CD4-positive, alpha-beta memory T cell (primary cell): ENCODE results near the gene CFAP74. TPM values are rescaled to one million over a fixed set of nuclear protein-coding genes. Genes with fewer than 3 reads are reported as not detected.

Source experiments
- CTCF ChIA-PET: fragments of 350-600 bp; sonication (Branson Sonifier 250); formaldehyde crosslinking; loops from one replicate; lab custom pipeline; 2021; ENCODE audit warnings: inconsistent platforms; ENCODE audit not compliant: partially characterized antibody; lab: Charles Lee
- POLR2A ChIA-PET: fragments of 350-600 bp; sonication (Branson Sonifier 250); formaldehyde crosslinking; loops from one replicate; lab custom pipeline; 2021; ENCODE audit not compliant: partially characterized antibody; lab: Charles Lee
- DNase-seq, 5 donors: peaks; one replicate each; pipeline versions ENCODE4 v3.0.0 to v3.0.0-alpha.2; 2020 to 2022; ENCODE audit warnings: mixed read lengths in 1 of 5
- H3K27ac ChIP-seq: one replicate; pipeline ENCODE4 v1.7.0; 2013; ENCODE audit warnings: low read depth, low read length
- H3K27me3 ChIP-seq: 2 replicates; pipeline ENCODE4 v1.7.0; 2013; ENCODE audit warnings: mild to moderate bottlenecking, low read length, moderate library complexity; ENCODE audit not compliant: insufficient read depth
- H3K36me3 ChIP-seq: 2 replicates; pipeline ENCODE4 v1.7.0; 2013; ENCODE audit warnings: mild to moderate bottlenecking, low read length, moderate library complexity; ENCODE audit not compliant: insufficient read depth
- H3K4me1 ChIP-seq: 2 replicates; pipeline ENCODE4 v1.7.0; 2013; ENCODE audit warnings: mild to moderate bottlenecking, low read length, moderate library complexity; ENCODE audit not compliant: insufficient read depth
- H3K4me3 ChIP-seq, 2 donors: one replicate each; pipeline ENCODE4 v1.7.0; 2013; ENCODE audit warnings: low read length in 2 of 2, mild to moderate bottlenecking in 1 of 2
- H3K9me3 ChIP-seq, 2 donors: one replicate each; pipeline ENCODE4 v1.7.0; 2013; ENCODE audit warnings: low read length in 2 of 2, control low read depth in 1 of 2; ENCODE audit not compliant: control insufficient read depth in 1 of 2
- H3K27ac Mint-ChIP-seq, 7 donors: one replicate each; pipeline ENCODE4 v1.8.0; 2020 to 2021; ENCODE audit warnings: mixed read lengths in 7 of 7, mild to moderate bottlenecking in 6 of 7, inconsistent platforms in 3 of 7, moderate library complexity in 3 of 7
- H3K27me3 Mint-ChIP-seq, 2 donors: one replicate each; pipeline ENCODE4 v1.8.0; 2020 to 2021; ENCODE audit warnings: mixed read lengths in 2 of 2
- H3K36me3 Mint-ChIP-seq, 2 donors: one replicate each; pipeline ENCODE4 v1.8.0; 2020 to 2021; ENCODE audit warnings: mixed read lengths in 2 of 2, inconsistent platforms in 1 of 2, mild to moderate bottlenecking in 1 of 2
- H3K4me1 Mint-ChIP-seq, 4 donors: one replicate each; pipeline ENCODE4 v1.8.0; 2020 to 2021; ENCODE audit warnings: mixed read lengths in 4 of 4, mild to moderate bottlenecking in 1 of 4
- H3K4me3 Mint-ChIP-seq, 8 donors: one replicate each; pipeline ENCODE4 v1.8.0; 2020 to 2021; ENCODE audit warnings: mixed read lengths in 8 of 8, mild to moderate bottlenecking in 7 of 8, moderate library complexity in 6 of 8, inconsistent platforms in 3 of 8
- H3K9me3 Mint-ChIP-seq, 8 donors: one replicate each; pipeline ENCODE4 v1.8.0; 2020 to 2021; ENCODE audit warnings: mixed read lengths in 8 of 8, mild to moderate bottlenecking in 5 of 8, inconsistent platforms in 3 of 8, moderate library complexity in 1 of 8
- intact Hi-C: fragments of 100-400 bp; cut with micrococcal nuclease; formaldehyde crosslinking; loops from one replicate; pipeline ENCODE4 v1.15.1; 2023
- polyA plus RNA-seq, 2 donors: library from polyadenylated mRNA; unstranded; fragments of 300-500 nt; fragmentation: Illumina TruSeq; gene quantifications; one replicate each; pipeline ENCODE4 v1.2.3, GENCODE V29; 2021
- total RNA-seq, 2 experiments: library from RNA; stranded (reverse); gene quantifications; one replicate each; pipeline ENCODE4 v1.2.3, GENCODE V29; 2021

CFAP74 gene
- total and polyA plus RNA-seq, 4 experiments from 2014 or later, result not detected

GRCh38 chr1:2024887-2025286 lies 21.3 kb upstream of the CFAP74 start:
- H3K36me3 Mint-ChIP-seq, result no peaks in the 10 kb centered on the region
- no peaks in the 10 kb centered on the region for H3K9me3 Mint-ChIP-seq
- peaks cover 0 to 4% (median 0%) of the 10 kb centered on the region in 4 donors for H3K4me1 Mint-ChIP-seq
- no peaks in the 10 kb centered on the region for H3K9me3 ChIP-seq
- H3K27ac Mint-ChIP-seq, result no peak overlapping the region
- H3K27me3 Mint-ChIP-seq, result peaks cover 23 to 27% of the 10 kb centered on the region in 2 donors
- H3K4me3 Mint-ChIP-seq, result no peak overlapping the region
- H3K4me1 ChIP-seq, result peaks cover 9% of the 10 kb centered on the region
- intact Hi-C loops, result no loop called here
- ChIA-PET CTCF (interaction anchor here (1.4 kb wide), 1 partner anchor 19 kb away, joined by 4 read pairs; no protein-coding TSS in a partner anchor), POLR2A (no interaction called here)
- H3K36me3 ChIP-seq, result no peaks in the 10 kb centered on the region
- H3K4me3 ChIP-seq, result no peak overlapping the region
- DNase-seq, result no peak
- no peak overlapping the region for H3K27ac ChIP-seq
- peaks cover 21% of the 10 kb centered on the region for H3K27me3 ChIP-seq

DNA sequence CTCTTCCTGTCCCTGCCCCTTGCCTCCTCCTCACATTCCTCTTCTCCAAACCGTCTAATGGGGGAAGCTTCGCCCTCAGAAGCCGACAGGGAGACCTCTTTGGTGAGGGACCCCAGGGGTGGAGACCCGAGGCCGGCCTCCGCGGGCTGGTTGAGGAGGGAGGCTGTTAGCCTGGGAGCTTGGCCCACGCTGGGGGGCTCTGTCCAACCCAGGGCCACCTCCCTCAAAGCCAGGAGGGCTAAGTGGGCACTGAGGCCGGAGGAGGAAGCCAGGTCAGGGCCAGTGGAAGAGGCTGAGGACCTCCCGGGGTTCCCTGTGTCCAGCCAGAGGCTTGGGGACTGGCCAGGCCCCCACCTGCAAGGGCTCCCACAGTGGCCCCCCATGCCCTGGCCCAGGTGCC lies 20.9 kb upstream of the CFAP74 start:
- H3K9me3 ChIP-seq, result no peaks in the 10 kb centered on the region
- Mint-ChIP-seq H3K9me3 (no peaks in the 10 kb centered on the region), H3K4me1 (peaks cover 0 to 4% (median 0%) of the 10 kb centered on the region in 4 donors), H3K4me3 (no peak overlapping the region), H3K36me3 (no peaks in the 10 kb centered on the region), H3K27me3 (peaks cover 23 to 29% of the 10 kb centered on the region in 2 donors), H3K27ac (peak overlapping the region in 1 of 7 donors; percentile 22)
- ChIA-PET CTCF (no interaction called here), POLR2A (no interaction called here)
- H3K4me3 ChIP-seq, result no peak overlapping the region
- intact Hi-C loops, result no loop called here
- no peaks in the 10 kb centered on the region for H3K36me3 ChIP-seq
- no peak for DNase-seq
- H3K4me1 ChIP-seq, result peaks cover 12% of the 10 kb centered on the region
- H3K27me3 ChIP-seq, result peaks cover 22% of the 10 kb centered on the region
- no peak overlapping the region for H3K27ac ChIP-seq

DNA sequence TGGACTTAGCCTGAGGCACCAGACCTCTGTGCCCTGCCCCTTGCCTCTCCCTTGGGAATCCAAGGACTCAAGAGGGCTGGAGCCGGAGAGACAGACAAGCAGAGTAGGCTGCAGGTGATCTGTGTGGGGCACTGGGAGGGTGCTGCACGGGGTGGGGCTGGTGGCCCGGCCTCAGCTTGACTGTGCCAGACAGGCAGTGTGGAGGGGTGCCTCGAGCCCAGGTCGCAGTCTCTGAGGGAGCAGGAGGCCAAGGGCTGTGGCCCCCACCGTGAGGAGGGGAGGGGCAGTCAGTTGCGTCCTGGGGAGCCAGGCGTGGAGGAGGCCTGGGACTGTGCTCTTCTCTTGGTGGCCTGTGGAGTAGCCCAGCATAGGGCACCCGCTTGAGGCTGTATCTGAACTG lies 19.6 kb upstream of the CFAP74 start:
- no peak overlapping the region for H3K27ac ChIP-seq
- peaks cover 22% of the 10 kb centered on the region for H3K27me3 ChIP-seq
- no peaks in the 10 kb centered on the region for H3K36me3 ChIP-seq
- no peaks in the 10 kb centered on the region for H3K9me3 ChIP-seq
- DNase-seq, result no peak
- Mint-ChIP-seq H3K36me3 (no peaks in the 10 kb centered on the region), H3K9me3 (no peaks in the 10 kb centered on the region), H3K27ac (no peak overlapping the region), H3K27me3 (peaks cover 27 to 32% of the 10 kb centered on the region in 2 donors), H3K4me1 (peaks cover 3 to 10% (median 4%) of the 10 kb centered on the region in 4 donors), H3K4me3 (no peak overlapping the region)
- intact Hi-C loops, result no loop called here
- ChIA-PET CTCF (no interaction called here), POLR2A (no interaction called here)
- H3K4me3 ChIP-seq, result no peak overlapping the region
- peaks cover 16% of the 10 kb centered on the region for H3K4me1 ChIP-seq

- Mint-ChIP-seq H3K27ac (no peak overlapping the region), H3K36me3 (no peaks in the 10 kb centered on the region), H3K4me1 (peaks cover 3 to 15% (median 5%) of the 10 kb centered on the region in 4 donors), H3K4me3 (no peak overlapping the region), H3K9me3 (no peaks in the 10 kb centered on the region), H3K27me3 (peaks cover 35 to 37% of the 10 kb centered on the region in 2 donors)
- Histone ChIP-seq H3K4me3 (no peak overlapping the region), H3K36me3 (no peaks in the 10 kb centered on the region), H3K4me1 (peaks cover 16% of the 10 kb centered on the region), H3K9me3 (no peaks in the 10 kb centered on the region), H3K27ac (no peak overlapping the region), H3K27me3 (peaks cover 25% of the 10 kb centered on the region)
- ChIA-PET POLR2A (no interaction called here), CTCF (no interaction called here)
- DNase-seq, result no peak
- intact Hi-C loops, result no loop called here
Measured at GRCh38 chr1:2022063-2022770, 18.6 kb upstream of the CFAP74 start.

GRCh38 chr1:2021550-2021949 lies 18.0 kb upstream of the CFAP74 start:
- POLR2A ChIA-PET, result no interaction called here
- peaks cover 16% of the 10 kb centered on the region for H3K4me1 ChIP-seq
- H3K27me3 ChIP-seq, result peaks cover 27% of the 10 kb centered on the region
- no peak for DNase-seq
- Mint-ChIP-seq H3K4me3 (no peak overlapping the region), H3K27me3 (peaks cover 38 to 42% of the 10 kb centered on the region in 2 donors), H3K9me3 (no peaks in the 10 kb centered on the region), H3K36me3 (no peaks in the 10 kb centered on the region), H3K27ac (no peak overlapping the region), H3K4me1 (peaks cover 3 to 15% (median 5%) of the 10 kb centered on the region in 4 donors)
- intact Hi-C loops, result no loop called here
- no peaks in the 10 kb centered on the region for H3K36me3 ChIP-seq
- CTCF ChIA-PET, result no interaction called here
- no peaks in the 10 kb centered on the region for H3K9me3 ChIP-seq
- H3K4me3 ChIP-seq, result no peak overlapping the region
- no peak overlapping the region for H3K27ac ChIP-seq

DNA sequence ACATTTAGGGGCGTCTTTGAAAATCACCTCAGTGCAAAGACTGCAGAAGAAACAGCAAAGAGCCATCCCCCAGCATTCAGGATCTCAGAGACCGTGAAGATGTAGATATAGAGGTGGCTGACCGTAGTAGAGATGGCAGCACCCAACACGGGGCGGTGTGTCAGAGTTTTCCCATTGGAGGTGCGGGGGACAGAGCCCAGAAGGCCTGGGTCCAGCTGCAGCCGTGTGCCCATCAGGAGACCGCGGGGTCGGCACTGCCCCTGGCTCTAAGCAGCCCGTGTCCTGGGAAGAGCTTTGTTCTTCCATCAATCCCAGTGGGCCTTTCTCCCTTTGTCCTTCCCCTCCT lies 16.7 kb upstream of the CFAP74 start:
- Mint-ChIP-seq H3K4me3 (peak overlapping the region in 2 of 8 donors; percentile 20 to 63), H3K4me1 (peaks cover 3 to 15% (median 5%) of the 10 kb centered on the region in 4 donors), H3K36me3 (no peaks in the 10 kb centered on the region), H3K9me3 (no peaks in the 10 kb centered on the region), H3K27ac (no peak overlapping the region), H3K27me3 (peaks cover 46% of the 10 kb centered on the region in 2 donors)
- intact Hi-C loops, result no loop called here
- POLR2A ChIA-PET, result no interaction called here
- H3K36me3 ChIP-seq, result no peaks in the 10 kb centered on the region
- no peak overlapping the region for H3K4me3 ChIP-seq
- H3K27ac ChIP-seq, result no peak overlapping the region
- DNase-seq, result no peak
- H3K4me1 ChIP-seq, result peaks cover 12% of the 10 kb centered on the region
- CTCF ChIA-PET, result no interaction called here
- peaks cover 27% of the 10 kb centered on the region for H3K27me3 ChIP-seq
- H3K9me3 ChIP-seq, result no peaks in the 10 kb centered on the region

GRCh38 chr1:2019571-2020309 lies 16.2 kb upstream of the CFAP74 start:
- H3K4me1 Mint-ChIP-seq, result peaks cover 3 to 15% (median 5%) of the 10 kb centered on the region in 4 donors
- no peaks in the 10 kb centered on the region for H3K9me3 Mint-ChIP-seq
- peak in 1 of 5 donors; percentile 8 for DNase-seq
- no peak overlapping the region for H3K27ac ChIP-seq
- intact Hi-C loops, result no loop called here
- POLR2A ChIA-PET, result no interaction called here
- H3K36me3 Mint-ChIP-seq, result no peaks in the 10 kb centered on the region
- no peaks in the 10 kb centered on the region for H3K9me3 ChIP-seq
- peaks cover 12% of the 10 kb centered on the region for H3K4me1 ChIP-seq
- H3K27ac Mint-ChIP-seq, result no peak overlapping the region
- no peaks in the 10 kb centered on the region for H3K36me3 ChIP-seq
- peaks cover 49 to 51% of the 10 kb centered on the region in 2 donors for H3K27me3 Mint-ChIP-seq
- peaks cover 27% of the 10 kb centered on the region for H3K27me3 ChIP-seq
- peak overlapping the region in 2 of 8 donors; percentile 20 to 63 for H3K4me3 Mint-ChIP-seq
- CTCF ChIA-PET, result no interaction called here
- no peak overlapping the region for H3K4me3 ChIP-seq
